Transverse colon (tissue), 4 donors: ENCODE data around the gene DAB2IP.

ENCODE experiments used
- CTCF ChIP-seq, 5 experiments: fragments of 200-600 bp in 3 of 5; fragments of 450-650 bp in 2 of 5; sonication (generic) in 3 of 5; IDR thresholded peaks; 1 replicate in 2 of 5; 2 replicates in 3 of 5; pipeline ENCODE4 v1.5.1; 2016 to 2017; ENCODE audit warnings: antibody characterized with exemption in 5 of 5, inconsistent platforms in 3 of 5, mild to moderate bottlenecking in 2 of 5, moderate library complexity in 1 of 5
- POLR2AphosphoS5 ChIP-seq, 3 donors: sonication (generic); formaldehyde crosslinking; IDR thresholded peaks; one replicate each; pipeline ENCODE4 v1.6.1; 2016; ENCODE audit warnings: antibody characterized with exemption in 3 of 3

DNA sequence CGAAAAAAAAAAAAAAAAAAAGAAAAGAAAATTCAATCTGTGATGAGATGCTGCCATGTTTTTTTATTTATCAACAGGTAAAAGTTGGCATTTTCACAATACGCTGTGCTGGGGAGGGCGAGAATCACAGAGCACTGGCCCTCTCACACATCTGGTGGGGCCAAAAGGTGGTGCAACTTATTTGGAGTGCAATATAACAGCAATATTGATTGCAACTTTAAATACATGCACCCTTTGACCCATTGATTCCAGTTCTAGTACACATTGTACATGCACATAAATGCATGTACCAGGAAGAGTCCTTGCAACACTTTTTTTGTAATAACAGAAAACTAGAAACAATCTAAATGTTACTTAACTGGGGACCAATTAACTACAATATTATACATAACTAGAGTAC, 159.1 kb downstream of the DAB2IP start:
- TF ChIP-seq CTCF (IDR thresholded peaks at IDR 0.05) (no peak), POLR2AphosphoS5 (IDR thresholded peaks at IDR 0.05) (no peak)
